Loucy (cell line): ENCODE data around the gene CREBBP.

Experiments used
- CTCF ChIP-seq: fragments of 200-600 bp; sonication (generic); conservative IDR thresholded peaks from 2 replicates; pipeline ENCODE4 v1.5.1; 2014; ENCODE audit warnings: mild to moderate bottlenecking, antibody characterized with exemption, low read length
- EZH2phosphoT487 ChIP-seq: fragments of 200-600 bp; IDR thresholded peaks from 2 replicates; pipeline ENCODE4 v1.6.1; 2018; ENCODE audit warnings: antibody characterized with exemption, mild to moderate bottlenecking, moderate library complexity, borderline replicate concordance

- TF ChIP-seq CTCF (no peak), EZH2phosphoT487 (no peak)
These were observed 188.8 kb downstream of the CREBBP start for GRCh38 chr16:3691761-3692160.
